ENCODE data around the gene KRT81. TPM values are rescaled to one million over a fixed set of nuclear protein-coding genes. Genes with fewer than 3 reads are reported as not detected.

The KRT81 gene
- total and polyA plus RNA-seq, 2 donors (not counting 1 experiment from before 2014, with no cell fraction given), result not detected

DNA sequence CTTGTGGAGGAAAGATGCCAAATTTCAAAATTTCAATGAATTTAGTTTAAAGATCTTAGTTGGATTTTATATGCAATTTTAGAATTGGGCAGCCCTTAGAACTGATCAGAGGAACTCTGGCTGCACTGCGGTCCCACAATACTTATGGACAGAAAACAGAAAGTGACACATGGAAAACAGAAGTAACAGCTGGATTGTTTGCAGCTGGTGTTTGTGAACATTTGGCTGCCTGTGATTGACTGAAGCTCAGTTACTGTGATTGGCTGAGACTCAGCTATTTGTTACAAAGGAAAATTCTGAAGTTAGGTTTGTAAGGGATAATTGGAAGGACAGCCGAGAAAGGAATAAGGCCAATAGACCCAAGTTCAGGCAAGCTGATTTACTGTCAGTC, 26.9 kb downstream of the KRT81 start:
- Histone ChIP-seq H3K36me3 (ENCODE audit: control insufficient read depth, insufficient read depth, low read length) (no peaks in the 10 kb centered on the region), H3K9me3 (ENCODE audit: control insufficient read depth, insufficient read depth, low read depth, low read length) (no peaks in the 10 kb centered on the region), H3K79me2 (ENCODE audit: control insufficient read depth, insufficient read depth, low read length) (no peaks in the 10 kb centered on the region), H3K27ac (ENCODE audit: insufficient read depth, low read length) (no peak overlapping the region), H3K4me3 (replicated peaks in 1 of 4; ENCODE audit: control extremely low read depth in 1 of 4, insufficient read depth in 1 of 4, low read depth in 3 of 4, low read length in 4 of 4) (no peak overlapping the region), H3K9ac (ENCODE audit: insufficient read depth, low read length) (no peak overlapping the region), H3K27me3 (ENCODE audit: control insufficient read depth, insufficient read depth, low read length) (peaks cover 11% of the 10 kb centered on the region), H2AFZ (ENCODE audit: low read length) (no peak overlapping the region), H4K20me1 (ENCODE audit: control insufficient read depth, extremely low read depth, insufficient read depth, low read length) (no peaks in the 10 kb centered on the region), H3K4me2 (ENCODE audit: extremely low read depth, insufficient read depth, low read length) (no peak overlapping the region), H3K4me1 (ENCODE audit: control insufficient read depth, extremely low read depth, insufficient read depth, low read length) (no peaks in the 10 kb centered on the region)
- TF ChIP-seq CTCF (conservative IDR thresholded peaks at IDR 0.05 in 1 of 2, IDR thresholded peaks at IDR 0.05 in 1 of 2; ENCODE audit: low read depth in 1 of 2, low read length in 2 of 2) (no peak), EZH2 (IDR thresholded peaks at IDR 0.05; ENCODE audit: low read length, missing control alignments) (no peak)
- DNase-seq (ENCODE audit: low read depth in 2 of 2), result peak in 1 of 2 donors; percentile 62

DNA sequence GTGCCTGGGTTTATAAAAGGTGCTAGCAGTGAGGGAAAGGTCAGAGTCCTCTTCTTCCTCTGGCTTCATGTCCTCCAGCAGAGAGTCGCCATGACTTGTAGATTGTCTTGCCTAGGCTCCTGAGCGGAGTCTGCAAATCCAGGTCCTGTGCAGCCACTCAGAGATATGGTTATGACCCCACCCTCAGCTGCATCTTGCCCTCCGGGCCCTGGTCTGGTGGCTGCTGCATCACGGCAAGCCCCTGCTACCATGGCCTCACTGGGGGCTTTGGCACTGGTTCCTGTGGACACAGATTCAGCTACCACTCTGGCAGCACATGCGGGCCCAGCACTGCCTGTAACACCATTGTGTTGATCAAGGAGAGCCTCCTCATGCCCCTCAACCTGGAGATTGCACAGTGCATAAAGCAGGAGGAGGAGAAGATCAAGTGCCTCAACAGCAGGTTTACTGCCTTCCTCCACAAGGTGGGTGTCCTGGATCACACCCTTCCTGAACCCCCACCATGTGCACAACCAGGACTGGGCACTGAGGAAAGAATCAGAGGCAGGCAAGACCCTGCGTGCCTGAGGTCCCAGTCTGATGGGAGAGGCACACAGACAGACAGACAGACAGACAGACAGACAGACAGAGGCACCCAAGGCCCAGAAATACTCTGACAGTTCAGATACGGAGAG, 27.4 kb downstream of the KRT81 start:
- Histone ChIP-seq H3K36me3 (ENCODE audit: control insufficient read depth, insufficient read depth, low read length) (no peaks in the 10 kb centered on the region), H3K79me2 (ENCODE audit: control insufficient read depth, insufficient read depth, low read length) (no peaks in the 10 kb centered on the region), H3K4me2 (ENCODE audit: extremely low read depth, insufficient read depth, low read length) (no peak overlapping the region), H3K27ac (ENCODE audit: insufficient read depth, low read length) (no peak overlapping the region), H3K9me3 (ENCODE audit: control insufficient read depth, insufficient read depth, low read depth, low read length) (no peaks in the 10 kb centered on the region), H3K4me1 (ENCODE audit: control insufficient read depth, extremely low read depth, insufficient read depth, low read length) (no peaks in the 10 kb centered on the region), H3K27me3 (ENCODE audit: control insufficient read depth, insufficient read depth, low read length) (peaks cover 11% of the 10 kb centered on the region), H4K20me1 (ENCODE audit: control insufficient read depth, extremely low read depth, insufficient read depth, low read length) (no peaks in the 10 kb centered on the region), H3K9ac (ENCODE audit: insufficient read depth, low read length) (no peak overlapping the region), H2AFZ (ENCODE audit: low read length) (no peak overlapping the region), H3K4me3 (replicated peaks in 1 of 4; ENCODE audit: control extremely low read depth in 1 of 4, insufficient read depth in 1 of 4, low read depth in 3 of 4, low read length in 4 of 4) (no peak overlapping the region)
- DNase-seq (ENCODE audit: low read depth in 2 of 2), result no peak
- TF ChIP-seq EZH2 (IDR thresholded peaks at IDR 0.05; ENCODE audit: low read length, missing control alignments) (no peak), CTCF (conservative IDR thresholded peaks at IDR 0.05 in 1 of 2, IDR thresholded peaks at IDR 0.05 in 1 of 2; ENCODE audit: low read depth in 1 of 2, low read length in 2 of 2) (no peak)

- no peaks in the 10 kb centered on the region for H3K79me2 ChIP-seq (ENCODE audit: control insufficient read depth, insufficient read depth, low read length)
- H3K27me3 ChIP-seq (ENCODE audit: control insufficient read depth, insufficient read depth, low read length), result peaks cover 21% of the 10 kb centered on the region
- H3K36me3 ChIP-seq (ENCODE audit: control insufficient read depth, insufficient read depth, low read length), result no peaks in the 10 kb centered on the region
- no peaks in the 10 kb centered on the region for H3K9me3 ChIP-seq (ENCODE audit: control insufficient read depth, insufficient read depth, low read depth, low read length)
- TF ChIP-seq EZH2 (IDR thresholded peaks at IDR 0.05; ENCODE audit: low read length, missing control alignments), result no peak
- TF ChIP-seq CTCF (conservative IDR thresholded peaks at IDR 0.05 in 1 of 2, IDR thresholded peaks at IDR 0.05 in 1 of 2; ENCODE audit: low read depth in 1 of 2, low read length in 2 of 2), result no peak
- H3K9ac ChIP-seq (ENCODE audit: insufficient read depth, low read length), result no peak overlapping the region
- no peaks in the 10 kb centered on the region for H4K20me1 ChIP-seq (ENCODE audit: control insufficient read depth, extremely low read depth, insufficient read depth, low read length)
- no peak for DNase-seq (ENCODE audit: low read depth in 2 of 2)
- H3K27ac ChIP-seq (ENCODE audit: insufficient read depth, low read length), result no peak overlapping the region
- no peak overlapping the region for H3K4me2 ChIP-seq (ENCODE audit: extremely low read depth, insufficient read depth, low read length)
- no peak overlapping the region for H2AFZ ChIP-seq (ENCODE audit: low read length)
- H3K4me3 ChIP-seq (replicated peaks in 1 of 4; ENCODE audit: control extremely low read depth in 1 of 4, insufficient read depth in 1 of 4, low read depth in 3 of 4, low read length in 4 of 4), result no peak overlapping the region
- no peaks in the 10 kb centered on the region for H3K4me1 ChIP-seq (ENCODE audit: control insufficient read depth, extremely low read depth, insufficient read depth, low read length)
Observed at GRCh38 chr12:52262286-52262685, 29.0 kb downstream of the KRT81 start.
